GM23338 (cell line): ENCODE measurements around the gene PNMA1. TPM values are rescaled to one million over a fixed set of nuclear protein-coding genes. Genes with fewer than 3 reads are reported as not detected.
A peak's percentile ranks its signal among the peaks of the same experiment; 100 is the strongest.
"Not testable (repeated sequence)": the region's sequence is repeated elsewhere in the genome, so short reads cannot be mapped to it uniquely, and the experiment has no call there.

ENCODE experiments used
- ATAC-seq: fragments of 200-7000 bp; cut with Tn5 transposase; 3 replicates; pipeline ENCODE4 v1.9.1; 2020
- DNase-seq: peaks from one replicate; pipeline ENCODE4 v3.0.0-alpha.2; 2015; ENCODE audit warnings: low spot score
- H2AFZ ChIP-seq: fragments of 200-600 bp; sonication (generic); 2 replicates; pipeline ENCODE4 v1.8.0; 2016; ENCODE audit warnings: antibody characterized with exemption, mild to moderate bottlenecking, moderate library complexity
- H3F3A ChIP-seq: fragments of 200-600 bp; sonication (generic); replicated peaks from 2 replicates; pipeline ENCODE4 v1.8.0; 2017; ENCODE audit warnings: antibody characterized with exemption, mixed run types, low read depth
- H3K27ac ChIP-seq: fragments of 200-600 bp; sonication (generic); 2 replicates; pipeline ENCODE4 v1.6.1; 2016; ENCODE audit warnings: low read depth
- H3K27me3 ChIP-seq: fragments of 200-600 bp; sonication (generic); 2 replicates; pipeline ENCODE4 v1.8.0; 2016; ENCODE audit warnings: mild to moderate bottlenecking, mixed run types, moderate library complexity; ENCODE audit not compliant: insufficient read depth
- H3K36me3 ChIP-seq: fragments of 200-600 bp; sonication (generic); 2 replicates; pipeline ENCODE4 v1.8.0; 2016; ENCODE audit warnings: mild to moderate bottlenecking; ENCODE audit not compliant: insufficient read depth
- H3K4me1 ChIP-seq: fragments of 200-600 bp; sonication (generic); 2 replicates; pipeline ENCODE4 v1.8.0; 2016; ENCODE audit warnings: mild to moderate bottlenecking, moderate library complexity; ENCODE audit not compliant: insufficient read depth
- H3K4me2 ChIP-seq: fragments of 200-600 bp; sonication (generic); 2 replicates; pipeline ENCODE4 v1.7.1; 2017; ENCODE audit warnings: mixed run types
- H3K4me3 ChIP-seq: fragments of 200-600 bp; sonication (generic); 2 replicates; pipeline ENCODE4 v1.6.1; 2016; ENCODE audit warnings: mixed run types
- H3K79me2 ChIP-seq: fragments of 200-600 bp; sonication (generic); replicated peaks from 2 replicates; pipeline ENCODE4 v1.8.0; 2017; ENCODE audit warnings: mild to moderate bottlenecking; ENCODE audit not compliant: insufficient read depth
- H3K9me2 ChIP-seq: fragments of 200-600 bp; sonication (generic); 2 replicates; pipeline ENCODE4 v1.8.0; 2017; ENCODE audit not compliant: insufficient read depth
- H4K20me1 ChIP-seq: fragments of 200-600 bp; sonication (generic); replicated peaks from 2 replicates; pipeline ENCODE4 v1.8.0; 2017; ENCODE audit warnings: mild to moderate bottlenecking; ENCODE audit not compliant: insufficient read depth
- H3K27ac Mint-ChIP-seq: 2 replicates; pipeline ENCODE4 v1.8.0; 2020; ENCODE audit warnings: inconsistent platforms, mild to moderate bottlenecking, moderate library complexity, mixed read lengths
- H3K27me3 Mint-ChIP-seq: 3 replicates; pipeline ENCODE4 v1.8.0; 2022; ENCODE audit warnings: low read depth, mild to moderate bottlenecking, moderate library complexity, mixed read lengths, inconsistent platforms; ENCODE audit not compliant: insufficient read depth, poor library complexity
- H3K36me3 Mint-ChIP-seq: 3 replicates; pipeline ENCODE4 v1.8.0; 2021; ENCODE audit warnings: low read depth, mild to moderate bottlenecking, inconsistent platforms, moderate library complexity, mixed read lengths
- H3K4me1 Mint-ChIP-seq: 3 replicates; pipeline ENCODE4 v1.8.0; 2020; ENCODE audit warnings: mild to moderate bottlenecking, inconsistent platforms, mixed read lengths
- H3K4me3 Mint-ChIP-seq: 3 replicates; pipeline ENCODE4 v1.8.0; 2021; ENCODE audit warnings: moderate library complexity, mild to moderate bottlenecking, inconsistent platforms, mixed read lengths
- H3K9me3 Mint-ChIP-seq: 3 replicates; pipeline ENCODE4 v1.8.0; 2020; ENCODE audit warnings: moderate library complexity, mild to moderate bottlenecking, inconsistent platforms, mixed read lengths
- NANOG ChIP-seq: IDR thresholded peaks from 2 replicates; pipeline ENCODE4 v1.6.1; 2016; ENCODE audit warnings: antibody characterized with exemption, borderline replicate concordance
- POLR2AphosphoS5 ChIP-seq: IDR thresholded peaks from 2 replicates; pipeline ENCODE4 v1.6.1; 2016; ENCODE audit warnings: antibody characterized with exemption, low read depth
- polyA plus RNA-seq: library from polyadenylated mRNA; unstranded; fragments of >200 nt; fragmentation: Nextera tagmentation; extraction: Ambion mirVana; gene quantifications from 2 replicates; pipeline ENCODE4 v1.2.1, GENCODE V29; 2016
- total RNA-seq: library from RNA; depleted of rRNA; stranded (reverse); fragments of >200 nt; shearing (Covaris generic); gene quantifications from 2 replicates; pipeline ENCODE4 v1.2.3, GENCODE V29; 2014
- TF ChIP-seq, protein P1 (sequence below), 2 experiments: fragments of 200-600 bp in 1 of 2; sonication (generic) in 1 of 2; conservative IDR thresholded peaks; 2 replicates each; pipeline versions ENCODE4 v1.5.1 to v1.6.1; 2016 to 2017; ENCODE audit warnings: antibody characterized with exemption in 2 of 2, low read depth in 2 of 2, mild to moderate bottlenecking in 2 of 2, moderate library complexity in 1 of 2
- TF ChIP-seq, protein P2 (sequence below): IDR thresholded peaks from one replicate; pipeline ENCODE4 v1.6.1; 2018; ENCODE audit warnings: antibody characterized with exemption; ENCODE audit not compliant: unreplicated experiment

PNMA1 gene
- total and polyA plus RNA-seq, 2 experiments from 2014 or later, result 18.2 to 32.9 TPM

DNA sequence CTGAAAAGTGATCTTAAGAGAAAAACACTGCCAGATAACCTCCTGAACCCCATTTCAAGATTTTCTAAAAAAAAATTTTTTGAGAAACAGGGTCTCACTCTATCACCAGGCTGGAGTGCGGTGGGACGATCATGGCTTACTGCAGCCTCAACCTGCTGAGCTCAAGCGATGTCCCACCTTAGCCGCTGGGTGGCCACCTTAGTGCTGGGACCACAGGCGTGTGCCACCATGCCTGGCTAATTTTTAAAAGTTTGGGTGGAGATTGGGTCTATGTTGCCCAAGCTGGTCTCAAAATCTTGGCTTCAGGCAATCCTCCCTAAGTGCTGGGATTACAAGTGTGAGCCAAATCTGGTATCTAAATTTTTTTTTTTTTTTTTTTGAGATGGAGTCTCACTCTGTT lies 3.4 kb downstream of the PNMA1 start:
- Mint-ChIP-seq H3K4me1 (peaks cover 14% of the 10 kb centered on the region; the same call in 2 of the 3 replicates), H3K9me3 (no peaks in the 10 kb centered on the region; the same call in 2 of the 3 replicates), H3K27me3 (peaks cover 14% of the 10 kb centered on the region), H3K36me3 (peaks cover 9% of the 10 kb centered on the region), H3K27ac (no peak overlapping the region), H3K4me3 (no peak overlapping the region)
- H4K20me1 ChIP-seq, result peaks cover 16% of the 10 kb centered on the region
- TF ChIP-seq, protein P1, sequence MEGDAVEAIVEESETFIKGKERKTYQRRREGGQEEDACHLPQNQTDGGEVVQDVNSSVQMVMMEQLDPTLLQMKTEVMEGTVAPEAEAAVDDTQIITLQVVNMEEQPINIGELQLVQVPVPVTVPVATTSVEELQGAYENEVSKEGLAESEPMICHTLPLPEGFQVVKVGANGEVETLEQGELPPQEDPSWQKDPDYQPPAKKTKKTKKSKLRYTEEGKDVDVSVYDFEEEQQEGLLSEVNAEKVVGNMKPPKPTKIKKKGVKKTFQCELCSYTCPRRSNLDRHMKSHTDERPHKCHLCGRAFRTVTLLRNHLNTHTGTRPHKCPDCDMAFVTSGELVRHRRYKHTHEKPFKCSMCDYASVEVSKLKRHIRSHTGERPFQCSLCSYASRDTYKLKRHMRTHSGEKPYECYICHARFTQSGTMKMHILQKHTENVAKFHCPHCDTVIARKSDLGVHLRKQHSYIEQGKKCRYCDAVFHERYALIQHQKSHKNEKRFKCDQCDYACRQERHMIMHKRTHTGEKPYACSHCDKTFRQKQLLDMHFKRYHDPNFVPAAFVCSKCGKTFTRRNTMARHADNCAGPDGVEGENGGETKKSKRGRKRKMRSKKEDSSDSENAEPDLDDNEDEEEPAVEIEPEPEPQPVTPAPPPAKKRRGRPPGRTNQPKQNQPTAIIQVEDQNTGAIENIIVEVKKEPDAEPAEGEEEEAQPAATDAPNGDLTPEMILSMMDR (conservative IDR thresholded peaks at IDR 0.05; ENCODE audit: low read depth in 2 of 2), result peak; percentile 10 to 29; a peak in 2 of 4 replicates
- TF ChIP-seq, protein P2, sequence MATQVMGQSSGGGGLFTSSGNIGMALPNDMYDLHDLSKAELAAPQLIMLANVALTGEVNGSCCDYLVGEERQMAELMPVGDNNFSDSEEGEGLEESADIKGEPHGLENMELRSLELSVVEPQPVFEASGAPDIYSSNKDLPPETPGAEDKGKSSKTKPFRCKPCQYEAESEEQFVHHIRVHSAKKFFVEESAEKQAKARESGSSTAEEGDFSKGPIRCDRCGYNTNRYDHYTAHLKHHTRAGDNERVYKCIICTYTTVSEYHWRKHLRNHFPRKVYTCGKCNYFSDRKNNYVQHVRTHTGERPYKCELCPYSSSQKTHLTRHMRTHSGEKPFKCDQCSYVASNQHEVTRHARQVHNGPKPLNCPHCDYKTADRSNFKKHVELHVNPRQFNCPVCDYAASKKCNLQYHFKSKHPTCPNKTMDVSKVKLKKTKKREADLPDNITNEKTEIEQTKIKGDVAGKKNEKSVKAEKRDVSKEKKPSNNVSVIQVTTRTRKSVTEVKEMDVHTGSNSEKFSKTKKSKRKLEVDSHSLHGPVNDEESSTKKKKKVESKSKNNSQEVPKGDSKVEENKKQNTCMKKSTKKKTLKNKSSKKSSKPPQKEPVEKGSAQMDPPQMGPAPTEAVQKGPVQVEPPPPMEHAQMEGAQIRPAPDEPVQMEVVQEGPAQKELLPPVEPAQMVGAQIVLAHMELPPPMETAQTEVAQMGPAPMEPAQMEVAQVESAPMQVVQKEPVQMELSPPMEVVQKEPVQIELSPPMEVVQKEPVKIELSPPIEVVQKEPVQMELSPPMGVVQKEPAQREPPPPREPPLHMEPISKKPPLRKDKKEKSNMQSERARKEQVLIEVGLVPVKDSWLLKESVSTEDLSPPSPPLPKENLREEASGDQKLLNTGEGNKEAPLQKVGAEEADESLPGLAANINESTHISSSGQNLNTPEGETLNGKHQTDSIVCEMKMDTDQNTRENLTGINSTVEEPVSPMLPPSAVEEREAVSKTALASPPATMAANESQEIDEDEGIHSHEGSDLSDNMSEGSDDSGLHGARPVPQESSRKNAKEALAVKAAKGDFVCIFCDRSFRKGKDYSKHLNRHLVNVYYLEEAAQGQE, result no peak
- H3K79me2 ChIP-seq, result peaks cover 34% of the 10 kb centered on the region
- peaks cover 17% of the 10 kb centered on the region; the same call in 1 of the 2 replicates for H3F3A ChIP-seq
- H3K4me2 ChIP-seq, result no peak overlapping the region
- H3K27me3 ChIP-seq, result peaks cover 15% of the 10 kb centered on the region; the same call in 1 of the 2 replicates
- no peaks in the 10 kb centered on the region for H3K9me2 ChIP-seq
- H3K36me3 ChIP-seq, result no peaks in the 10 kb centered on the region
- peaks cover 20% of the 10 kb centered on the region for H3K4me1 ChIP-seq
- no peak overlapping the region for H3K4me3 ChIP-seq
- H3K27ac ChIP-seq, result no peak overlapping the region
- H2AFZ ChIP-seq, result no peak overlapping the region
- DNase-seq (no peak), ATAC-seq (no peak)

- peak; percentile 34; the same call in 1 of the 2 replicates for TF ChIP-seq POLR2AphosphoS5
- TF ChIP-seq NANOG, result no peak
- H3K36me3 Mint-ChIP-seq, result peaks cover 8% of the 10 kb centered on the region
- H3K4me2 ChIP-seq, result no peak overlapping the region
- H3K27ac ChIP-seq, result no peak overlapping the region
- peaks cover 11% of the 10 kb centered on the region; the same call in 2 of the 3 replicates for H3K4me1 Mint-ChIP-seq
- peaks cover 20% of the 10 kb centered on the region for H3K4me1 ChIP-seq
- DNase-seq, result no peak
- peaks cover 17% of the 10 kb centered on the region; the same call in 1 of the 2 replicates for H3F3A ChIP-seq
- no peak overlapping the region for H2AFZ ChIP-seq
- H3K27ac Mint-ChIP-seq, result no peak overlapping the region
- no peak for ATAC-seq
- peaks cover under 1% of the 10 kb centered on the region; the same call in 1 of the 3 replicates for H3K9me3 Mint-ChIP-seq
- peaks cover 34% of the 10 kb centered on the region for H3K79me2 ChIP-seq
- H3K27me3 Mint-ChIP-seq, result peaks cover 14% of the 10 kb centered on the region
- no peak overlapping the region for H3K4me3 ChIP-seq
- H3K27me3 ChIP-seq, result peaks cover 13% of the 10 kb centered on the region; the same call in 1 of the 2 replicates
- no peak overlapping the region for H3K4me3 Mint-ChIP-seq
- peaks cover 16% of the 10 kb centered on the region for H4K20me1 ChIP-seq
- H3K36me3 ChIP-seq, result no peaks in the 10 kb centered on the region
- no peaks in the 10 kb centered on the region for H3K9me2 ChIP-seq
Observed at GRCh38 chr14:73709904-73710469, 4.2 kb downstream of the PNMA1 start.

- not testable (repeated sequence) for ATAC-seq
Observed at GRCh38 chr14:73708076-73708475, 6.1 kb downstream of the PNMA1 start.

More at GRCh38 chr14:73708076-73708475, 6.1 kb downstream of the PNMA1 start:
- H3K4me3 ChIP-seq, H3K4me3 Mint-ChIP-seq, H3K27ac ChIP-seq, DNase-seq, H3K9me2 ChIP-seq, H3K27ac Mint-ChIP-seq, H3K36me3 ChIP-seq, H2AFZ ChIP-seq, H3K27me3 ChIP-seq, H3K4me1 Mint-ChIP-seq, H3K4me2 ChIP-seq: not testable (repeated sequence)
- Histone ChIP-seq H3K4me1 (peaks cover 16% of the 10 kb centered on the region; the same call in 1 of the 2 replicates), H3F3A (peaks cover 11% of the 10 kb centered on the region; the same call in 1 of the 2 replicates), H3K79me2 (peaks cover 28% of the 10 kb centered on the region), H4K20me1 (peaks cover 16% of the 10 kb centered on the region)
- peaks cover 25% of the 10 kb centered on the region for H3K36me3 Mint-ChIP-seq
- H3K27me3 Mint-ChIP-seq, result peaks cover 12% of the 10 kb centered on the region
- H3K9me3 Mint-ChIP-seq, result peaks cover 19% of the 10 kb centered on the region
